IPS-20b (cell line): Measurements from ENCODE around the gene SEPTIN8.

Experiments used
- H3K27ac ChIP-seq: one replicate; pipeline ENCODE4 v1.5.1; 2013; ENCODE audit warnings: low read length
- H3K27me3 ChIP-seq: 2 replicates; pipeline ENCODE4 v1.6.1; 2013; ENCODE audit warnings: mild to moderate bottlenecking, low read length, inconsistent platforms; ENCODE audit not compliant: insufficient read depth
- H3K36me3 ChIP-seq: 2 replicates; pipeline ENCODE4 v1.6.1; 2013; ENCODE audit warnings: low read depth, mild to moderate bottlenecking, inconsistent platforms, low read length, moderate library complexity; ENCODE audit not compliant: insufficient read depth
- H3K4me1 ChIP-seq: 2 replicates; pipeline ENCODE4 v1.6.1; 2013; ENCODE audit warnings: mild to moderate bottlenecking, control low read depth, inconsistent platforms, low read length, moderate library complexity; ENCODE audit not compliant: insufficient read depth
- H3K4me3 ChIP-seq: 2 replicates; pipeline ENCODE4 v1.5.1; 2013; ENCODE audit warnings: mild to moderate bottlenecking, low read length, inconsistent platforms
- H3K9ac ChIP-seq: 2 replicates; pipeline ENCODE4 v1.6.1; 2013; ENCODE audit warnings: low read depth, mild to moderate bottlenecking, inconsistent platforms, low read length, moderate library complexity
- H3K9me3 ChIP-seq: 2 replicates; pipeline ENCODE4 v1.6.1; 2013; ENCODE audit warnings: mild to moderate bottlenecking, low read depth, low read length, inconsistent platforms; ENCODE audit not compliant: insufficient read depth

The SEPTIN8 gene

GRCh38 chr5:132736853-132737833 is 39.9 kb downstream of the SEPTIN8 start, which contains the start of gene KIF3A:
Gene KIF3A, minus strand, starts transcription at chr5:132737546. Its CDS starts 127 bp downstream, at chr5:132737419.
- Histone ChIP-seq H3K9me3 (no peaks in the 10 kb centered on the region), H3K9ac (peak within 1 kb of the TSS; percentile 37), H3K4me3 (peak within 1 kb of the TSS; percentile 86), H3K4me1 (peaks cover 6% of the 10 kb centered on the region), H3K27me3 (peaks cover 10% of the 10 kb centered on the region), H3K36me3 (0 out of 2 replicates have a peak, but pooled peaks cover 7% of the 10 kb centered on the region), H3K27ac (no peak within 1 kb of the TSS)

- 0 out of 2 replicates have a peak, but pooled peaks cover 7% of the 10 kb centered on the region for H3K36me3 ChIP-seq
- H3K27me3 ChIP-seq: peaks cover 5% of the 10 kb centered on the region; the same call in 1 of the 2 replicates
- no peak overlapping the region for H3K27ac ChIP-seq
- no peak overlapping the region for H3K4me3 ChIP-seq
- H3K4me1 ChIP-seq: peaks cover 6% of the 10 kb centered on the region
- no peak overlapping the region for H3K9ac ChIP-seq
- H3K9me3 ChIP-seq: no peaks in the 10 kb centered on the region
These were observed 42.4 kb downstream of the SEPTIN8 start for GRCh38 chr5:132734687-132735086.

- Histone ChIP-seq H3K4me1 (peaks cover 6% of the 10 kb centered on the region), H3K9ac (no peak overlapping the region), H3K36me3 (0 out of 2 replicates have a peak, but pooled peaks cover 7% of the 10 kb centered on the region), H3K27ac (no peak overlapping the region), H3K27me3 (peaks cover 5% of the 10 kb centered on the region; the same call in 1 of the 2 replicates), H3K4me3 (no peak overlapping the region), H3K9me3 (no peaks in the 10 kb centered on the region)
These were observed 43.4 kb downstream of the SEPTIN8 start for GRCh38 chr5:132733499-132734148.

- H3K4me1 ChIP-seq: no peaks in the 10 kb centered on the region
- H3K9ac ChIP-seq: no peak overlapping the region
- no peaks in the 10 kb centered on the region for H3K27me3 ChIP-seq
These were observed 47.1 kb downstream of the SEPTIN8 start for GRCh38 chr5:132729896-132730295.

GRCh38 chr5:132725745-132726144 is 51.3 kb downstream of the SEPTIN8 start:
- Histone ChIP-seq H3K27ac (no peak overlapping the region), H3K4me1 (no peaks in the 10 kb centered on the region), H3K36me3 (peaks cover 6% of the 10 kb centered on the region; the same call in 1 of the 2 replicates), H3K4me3 (no peak overlapping the region), H3K27me3 (no peaks in the 10 kb centered on the region), H3K9ac (no peak overlapping the region), H3K9me3 (no peaks in the 10 kb centered on the region)

More at GRCh38 chr5:132729896-132730295, 47.1 kb downstream of the SEPTIN8 start:
- Histone ChIP-seq H3K27ac (no peak overlapping the region), H3K36me3 (peaks cover 13% of the 10 kb centered on the region; the same call in 1 of the 2 replicates), H3K9me3 (no peaks in the 10 kb centered on the region), H3K4me3 (no peak overlapping the region)

GRCh38 chr5:132718544-132719312 is 58.3 kb downstream of the SEPTIN8 start:
- H3K36me3 ChIP-seq: no peaks in the 10 kb centered on the region
- H3K4me3 ChIP-seq: no peak overlapping the region
- no peaks in the 10 kb centered on the region for H3K27me3 ChIP-seq
- H3K9me3 ChIP-seq: no peaks in the 10 kb centered on the region
- no peaks in the 10 kb centered on the region for H3K4me1 ChIP-seq
- H3K27ac ChIP-seq: no peak overlapping the region
- H3K9ac ChIP-seq: no peak overlapping the region

- Histone ChIP-seq H3K27ac (no peak overlapping the region), H3K9ac (no peak overlapping the region), H3K27me3 (no peaks in the 10 kb centered on the region), H3K4me3 (no peak overlapping the region), H3K36me3 (no peaks in the 10 kb centered on the region), H3K4me1 (no peaks in the 10 kb centered on the region), H3K9me3 (no peaks in the 10 kb centered on the region)
These were observed 62.4 kb downstream of the SEPTIN8 start for GRCh38 chr5:132714456-132715307.

GRCh38 chr5:132708645-132709044 is 68.4 kb downstream of the SEPTIN8 start:
- Histone ChIP-seq H3K4me3 (no peak overlapping the region), H3K9me3 (no peaks in the 10 kb centered on the region), H3K27ac (no peak overlapping the region), H3K4me1 (no peaks in the 10 kb centered on the region), H3K27me3 (no peaks in the 10 kb centered on the region), H3K9ac (no peak overlapping the region), H3K36me3 (no peaks in the 10 kb centered on the region)

GRCh38 chr5:132704875-132705274 is 72.2 kb downstream of the SEPTIN8 start:
- Histone ChIP-seq H3K36me3 (peaks cover 26% of the 10 kb centered on the region), H3K27me3 (no peaks in the 10 kb centered on the region), H3K4me1 (no peaks in the 10 kb centered on the region), H3K9ac (no peak overlapping the region), H3K4me3 (no peak overlapping the region), H3K27ac (no peak overlapping the region), H3K9me3 (no peaks in the 10 kb centered on the region)
